ENCODE results near the gene TCAP. TPM values are rescaled to one million over a fixed set of nuclear protein-coding genes. Genes with fewer than 3 reads are reported as not detected.

Gene TCAP
- polyA plus RNA-seq, 1 donor from 2014 or later: 3.7 TPM

DNA sequence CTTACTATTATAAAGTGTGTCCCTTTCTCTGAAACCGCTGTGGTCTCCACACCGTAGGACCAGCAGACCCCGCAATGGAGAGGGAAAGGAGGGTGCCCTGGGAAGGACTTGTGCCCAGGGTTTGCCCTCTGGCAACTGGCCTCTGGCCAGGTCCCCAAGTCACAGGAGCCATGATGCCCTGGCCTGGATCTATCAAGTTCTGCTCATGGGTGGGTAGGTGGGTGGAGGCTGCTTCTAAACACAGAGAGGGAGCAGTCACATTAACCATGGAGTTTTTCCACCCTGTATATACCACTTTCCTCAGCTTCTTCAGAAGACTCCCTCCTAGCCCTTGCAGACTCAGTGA, 48.1 kb upstream of the TCAP start:
- peaks cover 49% of the 10 kb centered on the region for H3K27me3 ChIP-seq (ENCODE audit: insufficient read depth, low read depth, low read length)
- TF ChIP-seq RAD21 (conservative IDR thresholded peaks at IDR 0.05) (no peak), TAF1 (IDR thresholded peaks at IDR 0.05; ENCODE audit: low read depth) (no peak), SMC3 (conservative IDR thresholded peaks at IDR 0.05; ENCODE audit: poor library complexity) (no peak), MXI1 (conservative IDR thresholded peaks at IDR 0.05; ENCODE audit: poor library complexity, severe bottlenecking) (no peak)
- no peak overlapping the region for H3K4me2 ChIP-seq (ENCODE audit: low read length)
- no peaks in the 10 kb centered on the region for H3K36me3 ChIP-seq (ENCODE audit: insufficient read depth, low read length)
- H3K4me3 ChIP-seq (ENCODE audit: low read length): peak overlapping the region; percentile 65
- no peaks in the 10 kb centered on the region for H3K79me2 ChIP-seq (replicated peaks; ENCODE audit: insufficient read depth, low read length)
- no peaks in the 10 kb centered on the region for H4K20me1 ChIP-seq (ENCODE audit: insufficient read depth)
- no peaks in the 10 kb centered on the region for H3F3A ChIP-seq (ENCODE audit: insufficient read depth, low read length, poor library complexity, severe bottlenecking)
- H3K27ac ChIP-seq (ENCODE audit: low read length): no peak overlapping the region
- no peaks in the 10 kb centered on the region for H3K9me3 ChIP-seq (ENCODE audit: low read length)
- no peaks in the 10 kb centered on the region for H3K9me2 ChIP-seq (ENCODE audit: insufficient read depth, low read length)
- no peak overlapping the region for H3K9ac ChIP-seq (ENCODE audit: low read length)
- no peak overlapping the region for H2AFZ ChIP-seq (ENCODE audit: low read depth, low read length)

DNA sequence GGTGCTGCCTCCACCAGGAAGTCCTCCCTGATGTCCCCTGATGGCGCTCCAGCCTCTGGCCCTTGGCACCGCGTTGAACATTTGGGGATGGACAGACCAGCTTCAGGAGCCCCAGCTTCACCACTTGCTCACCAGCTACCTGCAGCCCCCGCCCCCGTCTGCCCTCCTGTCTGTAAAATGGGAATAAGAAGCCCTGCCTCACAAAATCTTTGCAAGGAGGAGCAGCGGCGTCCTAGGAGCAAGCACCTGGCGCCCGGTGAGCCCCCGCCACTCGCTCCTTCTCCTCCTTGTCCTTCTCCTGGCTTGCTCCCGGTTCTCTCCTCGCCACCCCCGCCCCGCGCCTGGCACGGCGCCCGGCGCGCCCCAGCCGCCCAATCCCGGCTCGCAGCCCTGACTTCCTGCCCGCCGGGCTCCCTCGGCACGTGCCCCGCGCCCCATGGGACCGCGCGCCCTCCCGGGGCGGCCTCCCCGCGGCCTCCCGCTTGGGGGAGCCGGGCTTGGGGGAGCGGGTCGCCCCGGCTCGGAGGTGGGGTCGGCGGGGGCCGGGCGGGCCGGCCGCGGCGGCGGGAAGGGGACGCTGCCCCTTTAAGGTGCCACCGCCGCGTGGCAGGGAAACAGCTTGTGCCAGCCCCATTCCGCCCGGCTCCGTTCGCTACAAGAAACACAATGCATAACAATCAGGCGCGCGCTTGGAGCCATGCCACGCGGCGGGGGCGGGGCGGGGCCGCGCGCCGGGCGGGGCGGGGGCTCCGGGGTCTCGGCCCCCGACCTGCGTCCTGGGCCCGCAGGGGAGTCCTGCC, 47.5 kb upstream of the TCAP start:
- Histone ChIP-seq H3K9me2 (ENCODE audit: insufficient read depth, low read length) (no peaks in the 10 kb centered on the region), H3K4me3 (ENCODE audit: low read length) (peak overlapping the region; percentile 65), H2AFZ (ENCODE audit: low read depth, low read length) (no peak overlapping the region), H3K79me2 (replicated peaks; ENCODE audit: insufficient read depth, low read length) (no peaks in the 10 kb centered on the region), H3K4me2 (ENCODE audit: low read length) (no peak overlapping the region), H3K9ac (ENCODE audit: low read length) (peak overlapping the region; percentile 45), H4K20me1 (ENCODE audit: insufficient read depth) (no peaks in the 10 kb centered on the region), H3K36me3 (ENCODE audit: insufficient read depth, low read length) (no peaks in the 10 kb centered on the region), H3F3A (ENCODE audit: insufficient read depth, low read length, poor library complexity, severe bottlenecking) (no peaks in the 10 kb centered on the region), H3K27ac (ENCODE audit: low read length) (no peak overlapping the region), H3K9me3 (ENCODE audit: low read length) (no peaks in the 10 kb centered on the region), H3K27me3 (ENCODE audit: insufficient read depth, low read depth, low read length) (peaks cover 47% of the 10 kb centered on the region)
- TF ChIP-seq, protein P1, sequence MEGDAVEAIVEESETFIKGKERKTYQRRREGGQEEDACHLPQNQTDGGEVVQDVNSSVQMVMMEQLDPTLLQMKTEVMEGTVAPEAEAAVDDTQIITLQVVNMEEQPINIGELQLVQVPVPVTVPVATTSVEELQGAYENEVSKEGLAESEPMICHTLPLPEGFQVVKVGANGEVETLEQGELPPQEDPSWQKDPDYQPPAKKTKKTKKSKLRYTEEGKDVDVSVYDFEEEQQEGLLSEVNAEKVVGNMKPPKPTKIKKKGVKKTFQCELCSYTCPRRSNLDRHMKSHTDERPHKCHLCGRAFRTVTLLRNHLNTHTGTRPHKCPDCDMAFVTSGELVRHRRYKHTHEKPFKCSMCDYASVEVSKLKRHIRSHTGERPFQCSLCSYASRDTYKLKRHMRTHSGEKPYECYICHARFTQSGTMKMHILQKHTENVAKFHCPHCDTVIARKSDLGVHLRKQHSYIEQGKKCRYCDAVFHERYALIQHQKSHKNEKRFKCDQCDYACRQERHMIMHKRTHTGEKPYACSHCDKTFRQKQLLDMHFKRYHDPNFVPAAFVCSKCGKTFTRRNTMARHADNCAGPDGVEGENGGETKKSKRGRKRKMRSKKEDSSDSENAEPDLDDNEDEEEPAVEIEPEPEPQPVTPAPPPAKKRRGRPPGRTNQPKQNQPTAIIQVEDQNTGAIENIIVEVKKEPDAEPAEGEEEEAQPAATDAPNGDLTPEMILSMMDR (IDR thresholded peaks at IDR 0.05; ENCODE audit: poor library complexity, severe bottlenecking): no peak
- peak; percentile 4 for TF ChIP-seq POLR2AphosphoS5 (IDR thresholded peaks at IDR 0.05)
- peak; percentile 51 for TF ChIP-seq MXI1 (conservative IDR thresholded peaks at IDR 0.05; ENCODE audit: poor library complexity, severe bottlenecking)

DNA sequence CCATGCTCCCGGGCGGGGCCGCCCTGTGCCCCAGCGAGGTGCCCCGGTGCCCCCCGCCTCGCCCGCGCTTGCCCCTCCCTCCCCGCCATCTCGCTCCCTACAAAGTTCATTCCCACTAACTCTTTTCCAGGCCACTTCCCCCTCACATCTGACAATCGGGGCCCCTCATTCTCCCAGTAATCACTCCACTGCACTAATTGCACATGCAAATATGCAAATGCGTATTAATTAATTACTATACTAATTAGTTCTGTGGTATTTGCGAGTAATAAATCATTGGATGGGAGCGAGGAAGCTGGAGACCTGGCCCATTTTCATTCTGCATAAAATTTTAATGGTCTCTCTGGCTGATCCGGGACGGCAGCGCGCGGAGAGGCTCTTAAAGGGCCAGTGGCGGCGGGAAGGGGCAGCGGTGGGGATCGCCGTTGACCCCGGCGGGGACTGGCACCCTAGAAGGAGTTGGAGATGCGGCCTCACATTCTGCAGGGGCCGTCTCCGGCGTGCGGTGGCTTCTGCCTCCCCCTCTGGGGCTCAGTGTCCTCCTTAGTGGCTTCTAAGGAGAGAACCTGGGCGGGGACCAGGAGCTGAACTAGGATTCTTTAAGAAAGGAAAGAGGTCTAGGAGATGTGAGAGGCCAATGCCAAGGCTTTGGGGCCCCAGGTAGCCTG, 46.8 kb upstream of the TCAP start:
- TF ChIP-seq SMC3 (conservative IDR thresholded peaks at IDR 0.05; ENCODE audit: poor library complexity) (no peak), POLR2AphosphoS5 (IDR thresholded peaks at IDR 0.05) (peak; percentile 1), MXI1 (conservative IDR thresholded peaks at IDR 0.05; ENCODE audit: poor library complexity, severe bottlenecking) (no peak)
- H3K9me3 ChIP-seq (ENCODE audit: low read length): no peaks in the 10 kb centered on the region
- H3K36me3 ChIP-seq (ENCODE audit: insufficient read depth, low read length): no peaks in the 10 kb centered on the region
- no peak overlapping the region for H3K27ac ChIP-seq (ENCODE audit: low read length)
- no peaks in the 10 kb centered on the region for H4K20me1 ChIP-seq (ENCODE audit: insufficient read depth)
- H3K79me2 ChIP-seq (replicated peaks; ENCODE audit: insufficient read depth, low read length): no peaks in the 10 kb centered on the region
- H3K9ac ChIP-seq (ENCODE audit: low read length): peak overlapping the region; percentile 34
- no peak overlapping the region for H2AFZ ChIP-seq (ENCODE audit: low read depth, low read length)
- peaks cover 47% of the 10 kb centered on the region for H3K27me3 ChIP-seq (ENCODE audit: insufficient read depth, low read depth, low read length)
- no peaks in the 10 kb centered on the region for H3K9me2 ChIP-seq (ENCODE audit: insufficient read depth, low read length)
- H3K4me2 ChIP-seq (ENCODE audit: low read length): peak overlapping the region; percentile 80
- H3F3A ChIP-seq (ENCODE audit: insufficient read depth, low read length, poor library complexity, severe bottlenecking): no peaks in the 10 kb centered on the region
- peak overlapping the region; percentile 65 for H3K4me3 ChIP-seq (ENCODE audit: low read length)

Data from neural cell (in vitro differentiated cells).